Mucosa of rectum (tissue), 2 donors: ENCODE results near the gene IL1RL1.

Source experiments
- H3K27ac ChIP-seq, 2 donors: one replicate each; pipeline ENCODE4 v1.7.0; 2013; ENCODE audit warnings: inconsistent platforms in 2 of 2, low read depth in 2 of 2, low read length in 2 of 2
- H3K27me3 ChIP-seq, 2 donors: one replicate each; pipeline ENCODE4 v1.7.0; 2013; ENCODE audit warnings: low read length in 2 of 2; ENCODE audit not compliant: control insufficient read depth in 2 of 2, insufficient read depth in 2 of 2
- H3K36me3 ChIP-seq, 2 donors: one replicate each; pipeline ENCODE4 v1.7.0; 2013; ENCODE audit warnings: low read length in 2 of 2; ENCODE audit not compliant: control insufficient read depth in 2 of 2, insufficient read depth in 2 of 2
- H3K4me1 ChIP-seq, 2 donors: one replicate each; pipeline ENCODE4 v1.7.0; 2013; ENCODE audit warnings: low read length in 2 of 2, mild to moderate bottlenecking in 1 of 2; ENCODE audit not compliant: control insufficient read depth in 2 of 2, insufficient read depth in 2 of 2
- H3K4me3 ChIP-seq, 2 donors: one replicate each; pipeline ENCODE4 v1.7.0; 2013; ENCODE audit warnings: low read length in 2 of 2
- H3K9ac ChIP-seq, 2 donors: one replicate each; pipeline ENCODE4 v1.7.0; 2013; ENCODE audit warnings: low read length in 2 of 2, low read depth in 1 of 2, mild to moderate bottlenecking in 1 of 2
- H3K9me3 ChIP-seq, 2 donors: one replicate each; pipeline ENCODE4 v1.7.0; 2013; ENCODE audit warnings: low read length in 2 of 2; ENCODE audit not compliant: control insufficient read depth in 2 of 2
- donor health status: healthy.
- donor health status: Normal muscosa, but diverticular disease.

IL1RL1 gene

DNA sequence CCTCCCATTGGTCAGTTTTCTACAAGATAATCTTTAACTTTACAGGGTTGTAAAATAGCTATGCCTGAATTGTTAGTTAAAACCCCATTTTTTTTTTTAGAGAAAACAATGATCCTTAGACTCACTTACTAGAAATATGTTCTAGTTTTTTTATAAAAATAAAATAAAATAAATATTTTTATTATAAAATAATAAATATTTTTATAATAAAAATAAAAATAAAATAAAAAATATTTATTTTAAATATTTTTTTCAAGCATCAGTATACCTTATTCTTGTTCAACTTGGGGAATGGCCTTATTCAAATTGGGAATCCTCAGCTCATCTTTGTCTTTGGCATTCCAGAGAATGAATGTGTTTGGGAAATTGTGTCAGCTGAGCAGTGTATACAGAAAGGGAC is 20.8 kb upstream of the IL1RL1 start:
- no peaks in the 10 kb centered on the region for H3K4me1 ChIP-seq
- H3K4me3 ChIP-seq: no peak overlapping the region
- H3K9me3 ChIP-seq: no peaks in the 10 kb centered on the region
- H3K9ac ChIP-seq: no peak overlapping the region
- no peaks in the 10 kb centered on the region for H3K36me3 ChIP-seq
- peaks cover 3 to 6% of the 10 kb centered on the region in 2 donors for H3K27me3 ChIP-seq
- H3K27ac ChIP-seq: no peak overlapping the region

DNA sequence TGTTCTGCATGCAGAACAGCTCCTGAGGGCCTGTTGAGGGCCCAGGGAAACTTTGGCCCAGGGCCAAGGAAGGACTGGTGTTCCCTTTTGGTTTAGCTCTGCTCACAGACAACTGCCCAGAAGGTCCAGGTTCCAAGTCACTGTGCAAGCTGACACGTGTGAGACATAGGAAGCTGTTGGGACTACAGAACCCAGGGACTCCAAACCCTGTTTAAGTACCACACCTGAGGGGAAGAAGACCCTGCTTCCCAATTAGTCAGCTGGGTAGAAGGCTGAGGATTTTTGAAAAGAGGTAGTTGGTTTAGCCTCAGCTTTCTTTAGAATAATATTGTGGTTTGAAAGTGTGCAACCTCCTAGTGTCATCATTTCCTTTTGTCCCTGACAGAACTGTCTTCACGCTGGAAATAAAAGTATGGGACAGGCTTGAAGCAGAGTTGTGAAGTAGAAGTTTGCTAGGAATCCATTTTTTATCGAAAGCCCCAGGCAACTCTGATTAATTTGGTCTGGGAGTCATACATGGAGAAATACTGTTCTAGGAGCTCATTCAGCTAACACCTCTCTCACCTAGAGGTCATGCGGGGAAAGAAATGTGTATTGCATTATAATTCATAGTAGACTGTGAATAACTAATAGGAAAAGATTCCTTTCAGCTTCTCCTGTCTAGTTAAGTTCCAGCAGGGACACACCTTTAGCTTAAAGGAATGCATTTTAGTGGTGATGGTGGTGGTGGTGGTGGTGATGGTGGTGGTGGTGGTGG is 19.9 kb upstream of the IL1RL1 start:
- H3K27me3 ChIP-seq: peaks cover 6% of the 10 kb centered on the region in 2 donors
- no peak overlapping the region for H3K27ac ChIP-seq
- H3K4me1 ChIP-seq: no peaks in the 10 kb centered on the region
- H3K36me3 ChIP-seq: no peaks in the 10 kb centered on the region
- H3K4me3 ChIP-seq: no peak overlapping the region
- H3K9ac ChIP-seq: no peak overlapping the region
- no peaks in the 10 kb centered on the region for H3K9me3 ChIP-seq

DNA sequence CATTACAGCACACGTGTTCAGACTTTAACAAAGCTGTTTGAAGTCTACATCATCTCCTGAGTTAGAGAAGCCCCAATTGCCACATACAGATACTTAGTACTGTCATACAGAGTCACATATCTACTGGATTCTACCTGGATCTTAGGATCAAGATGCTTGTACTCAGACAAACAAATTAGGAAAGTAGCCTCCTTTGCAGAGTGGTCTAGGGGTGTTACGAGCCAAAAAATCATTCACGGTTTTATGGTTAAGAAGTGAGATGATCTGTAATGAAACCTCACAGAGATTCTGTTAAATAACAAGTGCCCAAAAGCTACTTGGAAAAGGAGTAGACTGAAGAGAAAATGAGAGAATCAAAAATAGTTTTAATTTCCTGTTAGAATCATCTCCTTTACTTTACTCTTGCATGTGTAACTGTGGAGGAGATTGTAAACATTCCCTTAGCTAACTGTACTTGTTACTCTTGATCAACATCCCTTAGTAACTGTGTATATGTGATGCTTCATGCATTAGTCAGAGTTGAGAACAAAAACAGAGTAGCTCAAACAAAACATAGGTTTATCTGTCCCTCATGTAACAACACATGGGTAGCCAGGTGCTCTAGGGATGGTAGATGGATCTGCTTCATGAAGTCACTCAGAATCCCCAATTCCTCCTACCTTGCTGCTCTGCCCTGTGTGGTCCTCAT is 16.4 kb upstream of the IL1RL1 start:
- no peak overlapping the region for H3K9ac ChIP-seq
- H3K36me3 ChIP-seq: no peaks in the 10 kb centered on the region
- H3K27ac ChIP-seq: no peak overlapping the region
- no peaks in the 10 kb centered on the region for H3K4me1 ChIP-seq
- peaks cover 8 to 11% of the 10 kb centered on the region in 2 donors for H3K27me3 ChIP-seq
- no peaks in the 10 kb centered on the region for H3K9me3 ChIP-seq
- H3K4me3 ChIP-seq: no peak overlapping the region

DNA sequence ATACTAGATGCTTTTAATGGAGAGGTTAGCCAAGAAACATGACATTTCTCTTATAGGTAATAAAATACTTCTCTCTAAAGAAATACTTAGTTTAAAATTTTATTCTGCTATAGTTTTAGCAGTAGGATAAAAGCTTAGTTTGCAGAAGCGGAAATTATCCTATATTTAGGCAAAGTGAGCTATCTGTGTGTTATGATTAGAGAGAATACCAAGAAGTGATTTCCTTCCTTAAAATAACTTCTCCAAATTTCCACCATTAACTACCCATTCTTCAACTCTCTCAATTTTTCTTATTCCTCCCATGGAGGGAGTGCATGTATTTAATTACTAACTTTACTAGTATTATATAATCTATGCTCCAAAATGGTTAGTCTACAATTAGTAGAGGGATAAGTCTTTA is 15.8 kb upstream of the IL1RL1 start:
- Histone ChIP-seq H3K4me1 (no peaks in the 10 kb centered on the region), H3K4me3 (no peak overlapping the region), H3K27me3 (peaks cover 8 to 11% of the 10 kb centered on the region in 2 donors), H3K36me3 (no peaks in the 10 kb centered on the region), H3K9me3 (no peaks in the 10 kb centered on the region), H3K9ac (no peak overlapping the region), H3K27ac (no peak overlapping the region)

DNA sequence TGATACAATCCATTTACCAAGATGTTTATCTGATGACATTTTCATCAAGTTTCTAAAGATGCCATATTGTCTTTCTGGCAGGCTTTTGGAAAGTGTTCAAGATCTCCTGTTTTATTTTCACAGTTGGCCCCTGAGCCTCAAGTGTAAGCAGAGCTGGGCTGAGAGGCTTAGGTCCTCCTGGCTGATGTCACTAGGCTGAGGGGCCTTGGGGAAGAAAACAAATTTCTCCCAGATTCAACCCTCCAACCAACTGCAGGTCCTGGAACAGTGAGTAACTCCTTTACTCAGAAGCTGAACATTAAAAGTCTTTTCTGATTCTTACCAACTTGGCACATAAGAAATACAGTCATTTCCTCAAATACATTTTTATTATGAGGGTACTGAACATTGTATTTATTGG is 14.9 kb upstream of the IL1RL1 start:
- Histone ChIP-seq H3K4me3 (no peak overlapping the region), H3K27me3 (peaks cover 8 to 11% of the 10 kb centered on the region in 2 donors), H3K9ac (no peak overlapping the region), H3K4me1 (no peaks in the 10 kb centered on the region), H3K9me3 (no peaks in the 10 kb centered on the region), H3K27ac (no peak overlapping the region), H3K36me3 (no peaks in the 10 kb centered on the region)

DNA sequence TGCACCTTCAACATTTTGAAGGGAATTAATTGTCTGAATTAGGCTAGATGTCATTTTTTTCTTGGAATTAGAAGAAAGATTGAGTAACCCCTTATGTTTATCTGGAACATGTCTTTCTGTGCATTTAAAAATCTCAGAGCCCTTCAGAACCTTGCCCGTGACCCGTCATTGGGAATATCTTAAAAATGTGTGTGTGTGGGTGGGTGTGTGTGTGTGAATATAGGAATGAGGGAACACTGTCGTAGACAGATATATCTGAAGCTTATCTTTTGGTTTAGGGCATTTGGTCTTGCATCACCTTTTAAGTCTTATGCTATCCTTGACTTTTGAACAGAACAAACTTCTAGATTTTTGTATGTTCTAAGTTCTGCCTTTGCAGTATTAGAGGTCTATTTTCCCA is 13.5 kb upstream of the IL1RL1 start:
- H3K36me3 ChIP-seq: no peaks in the 10 kb centered on the region
- H3K4me1 ChIP-seq: peaks cover 0 to 3% of the 10 kb centered on the region in 2 donors
- peaks cover 8 to 11% of the 10 kb centered on the region in 2 donors for H3K27me3 ChIP-seq
- H3K9ac ChIP-seq: no peak overlapping the region
- no peak overlapping the region for H3K4me3 ChIP-seq
- no peaks in the 10 kb centered on the region for H3K9me3 ChIP-seq
- H3K27ac ChIP-seq: no peak overlapping the region

DNA sequence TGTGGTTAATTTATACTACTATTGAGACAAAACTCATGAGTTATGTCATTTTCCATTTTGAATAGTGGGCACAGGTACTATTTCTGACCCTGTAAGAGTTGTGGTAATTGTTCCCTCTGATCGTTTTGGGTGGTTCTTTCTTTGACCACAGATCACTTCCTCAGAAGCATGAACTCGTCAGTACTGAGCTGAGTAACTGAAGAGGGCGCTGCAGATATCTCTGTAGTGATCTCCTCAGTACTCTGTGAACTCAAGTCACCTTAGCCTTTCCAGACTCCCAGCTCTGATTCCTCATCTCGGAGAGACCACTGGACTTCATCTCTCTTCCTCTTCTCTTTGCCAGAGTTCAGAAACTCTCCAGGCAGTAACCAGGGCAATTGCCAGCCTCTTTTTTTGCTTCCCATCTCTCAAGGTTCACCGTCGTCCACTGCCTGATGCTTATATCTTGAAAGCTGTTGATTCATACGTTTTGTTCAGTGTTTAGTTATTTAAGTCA is 9.4 kb upstream of the IL1RL1 start:
- Histone ChIP-seq H3K4me1 (peaks cover 0 to 6% of the 10 kb centered on the region in 2 donors), H3K27me3 (peaks cover 12 to 20% of the 10 kb centered on the region in 2 donors), H3K36me3 (no peaks in the 10 kb centered on the region), H3K9me3 (peaks cover 0 to 2% of the 10 kb centered on the region in 2 donors), H3K27ac (no peak overlapping the region), H3K9ac (no peak overlapping the region), H3K4me3 (no peak overlapping the region)

DNA sequence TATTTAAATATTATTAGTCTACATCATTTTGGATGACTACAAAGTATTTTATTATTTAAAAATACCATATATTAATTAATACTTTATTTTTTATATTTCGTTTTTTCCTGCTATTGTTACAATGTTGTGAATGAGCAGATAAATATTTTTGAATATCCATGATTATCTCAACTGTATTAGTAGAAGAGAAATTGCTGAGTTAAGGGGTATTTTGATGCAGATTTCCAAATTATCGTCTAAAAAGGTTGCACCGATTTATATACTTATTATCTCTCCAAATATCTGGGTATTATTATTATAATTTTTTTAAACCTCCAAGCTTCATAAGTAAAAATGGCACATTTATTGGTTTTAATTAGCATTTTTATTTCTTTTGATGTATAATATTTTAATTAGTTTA is 8.9 kb upstream of the IL1RL1 start:
- Histone ChIP-seq H3K4me3 (no peak overlapping the region), H3K27me3 (peaks cover 12 to 20% of the 10 kb centered on the region in 2 donors), H3K4me1 (peaks cover 0 to 6% of the 10 kb centered on the region in 2 donors), H3K36me3 (no peaks in the 10 kb centered on the region), H3K9me3 (peaks cover 0 to 2% of the 10 kb centered on the region in 2 donors), H3K27ac (no peak overlapping the region), H3K9ac (no peak overlapping the region)

DNA sequence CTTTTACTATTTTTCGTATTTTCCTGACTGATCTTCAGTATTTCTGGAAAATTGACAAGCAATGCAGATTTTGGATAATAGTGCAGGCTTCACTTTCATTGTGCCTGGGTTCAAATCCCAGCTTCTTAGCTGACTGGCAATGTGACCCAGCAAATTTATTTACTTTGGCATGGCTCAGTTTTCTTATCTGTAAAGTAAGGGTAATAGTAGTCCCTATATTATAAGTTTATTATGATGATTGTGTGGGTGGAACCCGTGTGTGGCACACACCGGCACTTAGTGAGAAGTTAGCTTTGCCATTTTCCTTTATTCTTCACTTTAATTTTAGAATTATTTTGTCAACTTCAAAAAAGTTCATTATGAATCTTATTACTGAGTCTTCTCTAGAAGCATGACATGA is 7.8 kb upstream of the IL1RL1 start:
- Histone ChIP-seq H3K9ac (no peak overlapping the region), H3K4me1 (peaks cover 0 to 6% of the 10 kb centered on the region in 2 donors), H3K4me3 (no peak overlapping the region), H3K27me3 (peaks cover 10 to 26% of the 10 kb centered on the region in 2 donors), H3K9me3 (peaks cover 0 to 2% of the 10 kb centered on the region in 2 donors), H3K27ac (no peak overlapping the region), H3K36me3 (no peaks in the 10 kb centered on the region)

DNA sequence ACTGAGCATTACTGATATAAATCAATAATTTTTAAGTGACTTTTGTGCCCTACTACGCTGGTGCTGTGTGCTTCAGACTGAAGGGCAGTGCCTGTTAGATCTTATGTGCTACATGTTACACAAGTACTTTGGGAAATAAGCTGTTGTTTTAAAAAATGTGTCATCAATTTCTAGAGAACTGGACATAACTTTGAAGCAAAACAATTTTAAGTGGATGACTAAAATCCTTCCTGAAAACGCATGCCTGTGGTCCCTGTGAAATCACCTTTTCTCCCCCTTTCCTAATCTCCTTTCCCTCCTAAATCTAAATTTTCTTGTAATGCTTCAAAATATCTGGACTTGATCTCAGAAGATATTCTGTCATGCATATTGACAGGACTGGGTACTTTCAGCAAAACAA is 7.1 kb upstream of the IL1RL1 start:
- Histone ChIP-seq H3K4me1 (peaks cover 0 to 6% of the 10 kb centered on the region in 2 donors), H3K36me3 (no peaks in the 10 kb centered on the region), H3K4me3 (no peak overlapping the region), H3K27me3 (peaks cover 10 to 24% of the 10 kb centered on the region in 2 donors), H3K9ac (no peak overlapping the region), H3K9me3 (peaks cover 0 to 2% of the 10 kb centered on the region in 2 donors), H3K27ac (no peak overlapping the region)
